ENCODE data around the gene RBM5.

RBM5 gene

GRCh38 chr3:50100386-50100785, 11.7 kb downstream of the RBM5 start:
- Histone ChIP-seq H3K9ac (ENCODE audit: low read length) (no peak overlapping the region), H3K9me3 (ENCODE audit: control insufficient read depth, low read depth, low read length) (no peaks in the 10 kb centered on the region), H3K27ac (ENCODE audit: low read length) (no peak overlapping the region), H3K36me3 (ENCODE audit: control insufficient read depth, low read depth, low read length) (peaks cover 96% of the 10 kb centered on the region), H3K4me3 (ENCODE audit: low read length) (no peak overlapping the region), H3K27me3 (ENCODE audit: control insufficient read depth, insufficient read depth, low read length) (no peaks in the 10 kb centered on the region), H3K4me1 (ENCODE audit: control insufficient read depth, low read depth, low read length) (no peaks in the 10 kb centered on the region)

- Histone ChIP-seq H3K9me3 (ENCODE audit: control insufficient read depth, low read depth, low read length) (no peaks in the 10 kb centered on the region), H3K36me3 (ENCODE audit: control insufficient read depth, low read depth, low read length) (peaks cover 93% of the 10 kb centered on the region), H3K27ac (ENCODE audit: low read length) (no peak overlapping the region), H3K4me3 (ENCODE audit: low read length) (no peak overlapping the region), H3K9ac (ENCODE audit: low read length) (no peak overlapping the region), H3K4me1 (ENCODE audit: control insufficient read depth, low read depth, low read length) (no peaks in the 10 kb centered on the region), H3K27me3 (ENCODE audit: control insufficient read depth, insufficient read depth, low read length) (no peaks in the 10 kb centered on the region)
Measured at GRCh38 chr3:50100956-50101845, 12.5 kb downstream of the RBM5 start.

DNA sequence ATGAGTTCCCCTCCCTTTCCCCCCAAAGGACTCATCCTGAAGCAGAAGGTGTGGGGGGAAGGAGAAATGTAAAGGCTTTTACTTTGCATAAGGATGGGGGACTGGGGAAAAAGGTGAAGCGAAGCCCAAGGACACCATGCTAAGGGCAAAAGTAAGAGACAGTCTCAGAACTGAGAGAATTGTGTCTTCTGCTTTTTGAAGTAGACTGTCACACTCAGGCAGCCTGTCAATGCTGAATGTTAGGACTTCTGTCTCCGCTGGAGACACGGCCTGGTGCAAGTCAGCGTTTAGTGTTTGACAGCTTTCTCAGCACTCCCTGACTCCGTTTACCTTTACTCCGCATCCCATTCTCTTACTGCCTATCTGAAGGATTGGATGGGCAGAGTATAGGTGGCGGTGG, 13.8 kb downstream of the RBM5 start:
- no peak overlapping the region for H3K27ac ChIP-seq (ENCODE audit: low read length)
- no peak overlapping the region for H3K4me3 ChIP-seq (ENCODE audit: low read length)
- H3K9me3 ChIP-seq (ENCODE audit: control insufficient read depth, low read depth, low read length) = no peaks in the 10 kb centered on the region
- H3K4me1 ChIP-seq (ENCODE audit: control insufficient read depth, low read depth, low read length) = no peaks in the 10 kb centered on the region
- no peaks in the 10 kb centered on the region for H3K27me3 ChIP-seq (ENCODE audit: control insufficient read depth, insufficient read depth, low read length)
- peaks cover 93% of the 10 kb centered on the region for H3K36me3 ChIP-seq (ENCODE audit: control insufficient read depth, low read depth, low read length)
- H3K9ac ChIP-seq (ENCODE audit: low read length) = no peak overlapping the region

GRCh38 chr3:50111757-50112156, 23.0 kb downstream of the RBM5 start:
- no peaks in the 10 kb centered on the region for H3K9me3 ChIP-seq (ENCODE audit: control insufficient read depth, low read depth, low read length)
- no peak overlapping the region for H3K27ac ChIP-seq (ENCODE audit: low read length)

GRCh38 chr3:50112462-50112861, 23.7 kb downstream of the RBM5 start:
- Histone ChIP-seq H3K9me3 (ENCODE audit: control insufficient read depth, low read depth, low read length) (no peaks in the 10 kb centered on the region), H3K36me3 (ENCODE audit: control insufficient read depth, low read depth, low read length) (peaks cover 96% of the 10 kb centered on the region), H3K27ac (ENCODE audit: low read length) (no peak overlapping the region), H3K27me3 (ENCODE audit: control insufficient read depth, insufficient read depth, low read length) (no peaks in the 10 kb centered on the region), H3K4me3 (ENCODE audit: low read length) (no peak overlapping the region), H3K4me1 (ENCODE audit: control insufficient read depth, low read depth, low read length) (no peaks in the 10 kb centered on the region), H3K9ac (ENCODE audit: low read length) (no peak overlapping the region)

More at GRCh38 chr3:50111757-50112156, 23.0 kb downstream of the RBM5 start:
- H3K36me3 ChIP-seq (ENCODE audit: control insufficient read depth, low read depth, low read length) = peaks cover 96% of the 10 kb centered on the region
- no peaks in the 10 kb centered on the region for H3K27me3 ChIP-seq (ENCODE audit: control insufficient read depth, insufficient read depth, low read length)
- H3K9ac ChIP-seq (ENCODE audit: low read length) = no peak overlapping the region
- H3K4me1 ChIP-seq (ENCODE audit: control insufficient read depth, low read depth, low read length) = no peaks in the 10 kb centered on the region
- no peak overlapping the region for H3K4me3 ChIP-seq (ENCODE audit: low read length)

- Histone ChIP-seq H3K36me3 (ENCODE audit: control insufficient read depth, low read depth, low read length) (peaks cover 78% of the 10 kb centered on the region), H3K4me3 (ENCODE audit: low read length) (no peak overlapping the region), H3K9me3 (ENCODE audit: control insufficient read depth, low read depth, low read length) (no peaks in the 10 kb centered on the region), H3K27me3 (ENCODE audit: control insufficient read depth, insufficient read depth, low read length) (no peaks in the 10 kb centered on the region), H3K27ac (ENCODE audit: low read length) (no peak overlapping the region), H3K9ac (ENCODE audit: low read length) (no peak overlapping the region), H3K4me1 (ENCODE audit: control insufficient read depth, low read depth, low read length) (no peaks in the 10 kb centered on the region)
Measured at GRCh38 chr3:50117120-50117519, 28.4 kb downstream of the RBM5 start.

- Histone ChIP-seq H3K36me3 (ENCODE audit: control insufficient read depth, low read depth, low read length) (peaks cover 67% of the 10 kb centered on the region), H3K9me3 (ENCODE audit: control insufficient read depth, low read depth, low read length) (no peaks in the 10 kb centered on the region), H3K4me1 (ENCODE audit: control insufficient read depth, low read depth, low read length) (no peaks in the 10 kb centered on the region), H3K4me3 (ENCODE audit: low read length) (no peak overlapping the region), H3K27me3 (ENCODE audit: control insufficient read depth, insufficient read depth, low read length) (no peaks in the 10 kb centered on the region), H3K27ac (ENCODE audit: low read length) (no peak overlapping the region), H3K9ac (ENCODE audit: low read length) (no peak overlapping the region)
Measured at GRCh38 chr3:50118237-50118636, 29.5 kb downstream of the RBM5 start.

- Histone ChIP-seq H3K9me3 (ENCODE audit: control insufficient read depth, low read depth, low read length) (no peaks in the 10 kb centered on the region), H3K4me3 (ENCODE audit: low read length) (no peak overlapping the region), H3K9ac (ENCODE audit: low read length) (no peak overlapping the region), H3K27me3 (ENCODE audit: control insufficient read depth, insufficient read depth, low read length) (no peaks in the 10 kb centered on the region), H3K27ac (ENCODE audit: low read length) (no peak overlapping the region), H3K36me3 (ENCODE audit: control insufficient read depth, low read depth, low read length) (peaks cover 52% of the 10 kb centered on the region), H3K4me1 (ENCODE audit: control insufficient read depth, low read depth, low read length) (peaks cover 5% of the 10 kb centered on the region)
Measured at GRCh38 chr3:50119786-50120185, 31.1 kb downstream of the RBM5 start.

- Histone ChIP-seq H3K4me1 (ENCODE audit: control insufficient read depth, low read depth, low read length) (peaks cover 7% of the 10 kb centered on the region), H3K9ac (ENCODE audit: low read length) (no peak overlapping the region), H3K9me3 (ENCODE audit: control insufficient read depth, low read depth, low read length) (no peaks in the 10 kb centered on the region), H3K4me3 (ENCODE audit: low read length) (no peak overlapping the region), H3K27ac (ENCODE audit: low read length) (no peak overlapping the region), H3K27me3 (ENCODE audit: control insufficient read depth, insufficient read depth, low read length) (no peaks in the 10 kb centered on the region), H3K36me3 (ENCODE audit: control insufficient read depth, low read depth, low read length) (peaks cover 45% of the 10 kb centered on the region)
Measured at GRCh38 chr3:50120364-50121071, 31.8 kb downstream of the RBM5 start.

DNA sequence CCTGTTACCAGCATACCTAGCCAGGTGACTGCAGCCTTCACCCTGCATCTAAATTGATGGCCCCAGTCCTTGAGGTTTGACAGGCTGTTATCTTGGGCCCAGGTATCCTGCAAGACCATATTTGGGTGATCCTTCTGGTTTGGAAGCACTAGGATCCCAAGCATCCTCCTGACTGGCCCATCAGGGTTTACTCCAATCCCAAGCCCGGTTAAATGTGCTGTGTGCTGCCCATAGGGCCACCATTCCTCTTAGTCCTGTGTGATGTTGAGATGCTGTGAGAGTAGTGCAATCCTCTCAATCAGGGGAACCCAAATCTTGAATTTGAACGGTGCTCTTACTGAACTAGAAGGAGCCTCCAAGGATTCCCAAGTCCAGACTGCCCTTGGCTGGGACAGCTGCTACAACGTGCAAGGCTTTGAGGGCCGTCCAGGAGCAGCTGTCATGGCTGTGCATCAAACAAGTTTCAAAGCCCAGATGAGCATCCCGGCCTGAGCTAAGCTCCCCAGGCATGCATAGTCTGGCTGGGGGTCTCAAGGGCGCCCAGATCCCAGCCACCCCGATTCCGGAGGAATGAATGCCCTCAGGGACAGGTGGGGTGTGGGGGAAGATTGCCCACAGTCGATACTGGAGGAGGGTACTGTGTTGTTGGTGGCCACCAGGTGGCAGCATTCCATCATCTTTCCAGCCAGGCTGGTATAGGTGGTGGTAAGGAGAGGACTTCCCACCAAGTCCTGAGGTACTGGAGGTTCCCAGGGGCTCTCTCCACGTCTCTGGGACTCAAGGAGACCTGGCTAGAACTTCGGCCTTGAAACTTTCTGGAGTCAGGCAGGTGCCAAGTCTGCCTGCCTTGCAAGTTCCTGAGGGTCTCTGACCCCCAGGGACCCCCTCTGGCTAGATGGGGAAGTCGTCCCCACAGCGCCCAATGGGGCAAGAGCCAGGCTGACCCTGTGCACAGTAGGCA, 32.6 kb downstream of the RBM5 start:
- Histone ChIP-seq H3K4me1 (ENCODE audit: control insufficient read depth, low read depth, low read length) (peaks cover 14% of the 10 kb centered on the region), H3K27me3 (ENCODE audit: control insufficient read depth, insufficient read depth, low read length) (no peaks in the 10 kb centered on the region), H3K9ac (ENCODE audit: low read length) (no peak overlapping the region), H3K27ac (ENCODE audit: low read length) (no peak overlapping the region), H3K9me3 (ENCODE audit: control insufficient read depth, low read depth, low read length) (no peaks in the 10 kb centered on the region), H3K36me3 (ENCODE audit: control insufficient read depth, low read depth, low read length) (peaks cover 36% of the 10 kb centered on the region), H3K4me3 (ENCODE audit: low read length) (no peak overlapping the region)

GRCh38 chr3:50122071-50122470, 33.4 kb downstream of the RBM5 start:
- H3K36me3 ChIP-seq (ENCODE audit: control insufficient read depth, low read depth, low read length) = peaks cover 29% of the 10 kb centered on the region
- no peak overlapping the region for H3K4me3 ChIP-seq (ENCODE audit: low read length)
- H3K4me1 ChIP-seq (ENCODE audit: control insufficient read depth, low read depth, low read length) = peaks cover 18% of the 10 kb centered on the region
- H3K27me3 ChIP-seq (ENCODE audit: control insufficient read depth, insufficient read depth, low read length) = no peaks in the 10 kb centered on the region
- H3K9me3 ChIP-seq (ENCODE audit: control insufficient read depth, low read depth, low read length) = no peaks in the 10 kb centered on the region
- no peak overlapping the region for H3K27ac ChIP-seq (ENCODE audit: low read length)
- no peak overlapping the region for H3K9ac ChIP-seq (ENCODE audit: low read length)
